Thymus (tissue), 11 donors: ENCODE data around the gene BRME1. TPM values are rescaled to one million over a fixed set of nuclear protein-coding genes. Genes with fewer than 3 reads are reported as not detected.
A peak's percentile ranks its signal among the peaks of the same experiment; 100 is the strongest.

ENCODE experiments used
- DNase-seq, 9 donors: peaks; one replicate each; pipeline ENCODE4 v3.0.0-alpha.2; 2013; ENCODE audit warnings: low spot score in 9 of 9, low read depth in 6 of 9, missing footprints in 1 of 9
- H3K27ac ChIP-seq, 2 donors: one replicate each; pipeline ENCODE4 v1.5.1; 2013; ENCODE audit warnings: control low read depth in 1 of 2, low read depth in 1 of 2, low read length in 1 of 2, mild to moderate bottlenecking in 1 of 2, moderate library complexity in 1 of 2
- H3K27me3 ChIP-seq, 2 donors: one replicate each; pipeline ENCODE4 v1.5.1; 2013; ENCODE audit warnings: low read length in 1 of 2; ENCODE audit not compliant: control insufficient read depth in 2 of 2, insufficient read depth in 1 of 2
- H3K36me3 ChIP-seq, 2 donors: one replicate each; pipeline ENCODE4 v1.5.1; 2013; ENCODE audit warnings: low read length in 1 of 2, mild to moderate bottlenecking in 1 of 2, moderate library complexity in 1 of 2; ENCODE audit not compliant: control insufficient read depth in 2 of 2, insufficient read depth in 2 of 2
- H3K4me1 ChIP-seq, 2 donors: one replicate each; pipeline ENCODE4 v1.5.1; 2013; ENCODE audit warnings: low read length in 2 of 2; ENCODE audit not compliant: control insufficient read depth in 2 of 2, insufficient read depth in 2 of 2
- H3K4me3 ChIP-seq, 2 donors: one replicate each; pipeline ENCODE4 v1.5.1; 2013; ENCODE audit warnings: low read length in 2 of 2, control low read depth in 1 of 2, mild to moderate bottlenecking in 1 of 2
- H3K9me3 ChIP-seq, 2 donors: one replicate each; pipeline ENCODE4 v1.5.1; 2013; ENCODE audit warnings: low read length in 1 of 2, mild to moderate bottlenecking in 1 of 2; ENCODE audit not compliant: control insufficient read depth in 2 of 2, insufficient read depth in 1 of 2
- WGBS: extraction: QIAGEN DNeasy Blood & Tissue Kit; methylation state at CpG from one replicate; pipeline ENCODE4 v1.1.7; 2013; 5-methylcytosine and 5-hydroxymethylcytosine counted together
- polyA plus RNA-seq: library from polyadenylated mRNA; stranded (reverse); fragments of 200-250 nt; gene quantifications from one replicate; pipeline ENCODE4 v1.2.3, GENCODE V29; 2013
- total RNA-seq: library from RNA; stranded (reverse); fragments of 120-200 nt; gene quantifications from one replicate; pipeline ENCODE4 v1.2.4, GENCODE V29; 2013
- donor health status: healthy.

Gene BRME1
- total and polyA plus RNA-seq, 2 donors, result 1.5 to 2.0 TPM

- Histone ChIP-seq H3K27me3 (peaks cover 7 to 30% of the 10 kb centered on the region in 2 donors), H3K4me3 (peak overlapping the region; percentile 58 to 60), H3K9me3 (peaks cover 0 to 5% of the 10 kb centered on the region in 2 donors), H3K36me3 (no peaks in the 10 kb centered on the region), H3K4me1 (peaks cover 18 to 59% of the 10 kb centered on the region in 2 donors), H3K27ac (peak overlapping the region; percentile 96)
- WGBS, result 4% methylated on average over 47 of the region's 47 CpGs
- DNase-seq, result peak in 4 of 9 donors; percentile 74 to 91 (median 84)
These were observed 58.2 kb downstream of the BRME1 start for GRCh38 chr19:13847407-13848339.

GRCh38 chr19:13846557-13847406, 59.1 kb downstream of the BRME1 start:
- Histone ChIP-seq H3K27ac (peak overlapping the region; percentile 96), H3K9me3 (peaks cover 0 to 5% of the 10 kb centered on the region in 2 donors), H3K4me3 (peak overlapping the region; percentile 58 to 60), H3K27me3 (peaks cover 7 to 34% of the 10 kb centered on the region in 2 donors), H3K36me3 (no peaks in the 10 kb centered on the region), H3K4me1 (peaks cover 18 to 63% of the 10 kb centered on the region in 2 donors)
- WGBS, result 1% methylated on average over 23 of the region's 23 CpGs
- DNase-seq, result peak in 8 of 9 donors; percentile 78 to 96 (median 86)

GRCh38 chr19:13844130-13844631, 61.7 kb downstream of the BRME1 start:
- Histone ChIP-seq H3K27me3 (peaks cover 0 to 21% of the 10 kb centered on the region in 2 donors), H3K4me3 (no peak overlapping the region), H3K4me1 (peaks cover 34 to 79% of the 10 kb centered on the region in 2 donors), H3K36me3 (no peaks in the 10 kb centered on the region), H3K27ac (peak overlapping the region in 1 of 2 donors; percentile 11), H3K9me3 (peaks cover 0 to 5% of the 10 kb centered on the region in 2 donors)
- DNase-seq, result peak in 1 of 9 donors; percentile 9
- WGBS, result 95% methylated on average over 7 of the region's 7 CpGs

GRCh38 chr19:13843104-13843921, 62.6 kb downstream of the BRME1 start:
- Histone ChIP-seq H3K27me3 (peaks cover 0 to 16% of the 10 kb centered on the region in 2 donors), H3K4me3 (peak overlapping the region; percentile 31 to 73), H3K9me3 (peaks cover 0 to 5% of the 10 kb centered on the region in 2 donors), H3K27ac (peak overlapping the region; percentile 71 to 87), H3K4me1 (peaks cover 42 to 88% of the 10 kb centered on the region in 2 donors), H3K36me3 (no peaks in the 10 kb centered on the region)
- DNase-seq, result no peak
- WGBS, result 45% methylated on average over 24 of the region's 24 CpGs

GRCh38 chr19:13842291-13843103, 63.4 kb downstream of the BRME1 start:
- H3K4me1 ChIP-seq, result peaks cover 43 to 86% of the 10 kb centered on the region in 2 donors
- H3K4me3 ChIP-seq, result peak overlapping the region; percentile 48 to 73
- H3K36me3 ChIP-seq, result no peaks in the 10 kb centered on the region
- H3K27me3 ChIP-seq, result peaks cover 0 to 16% of the 10 kb centered on the region in 2 donors
- peaks cover 0 to 5% of the 10 kb centered on the region in 2 donors for H3K9me3 ChIP-seq
- peak overlapping the region; percentile 71 to 87 for H3K27ac ChIP-seq
- WGBS, result under 1% methylated on average over 91 of the region's 95 CpGs
- DNase-seq, result peak in 1 of 9 donors; percentile 67

GRCh38 chr19:13841962-13842290, 64.0 kb downstream of the BRME1 start:
- peak overlapping the region; percentile 64 to 87 for H3K27ac ChIP-seq
- 15% methylated on average over 11 of the region's 11 CpGs for WGBS
- H3K27me3 ChIP-seq, result peaks cover 0 to 16% of the 10 kb centered on the region in 2 donors
- DNase-seq, result peak in 1 of 9 donors; percentile 9
- peak overlapping the region; percentile 48 to 73 for H3K4me3 ChIP-seq
- H3K4me1 ChIP-seq, result peaks cover 45 to 86% of the 10 kb centered on the region in 2 donors
- H3K36me3 ChIP-seq, result no peaks in the 10 kb centered on the region
- peaks cover 0 to 5% of the 10 kb centered on the region in 2 donors for H3K9me3 ChIP-seq

GRCh38 chr19:13841086-13841961, 64.6 kb downstream of the BRME1 start:
- H3K9me3 ChIP-seq, result no peaks in the 10 kb centered on the region
- peak overlapping the region; percentile 48 to 73 for H3K4me3 ChIP-seq
- H3K27ac ChIP-seq, result peak overlapping the region; percentile 64 to 87
- H3K36me3 ChIP-seq, result no peaks in the 10 kb centered on the region
- WGBS, result 82% methylated on average over 26 of the region's 26 CpGs
- H3K27me3 ChIP-seq, result peaks cover 0 to 16% of the 10 kb centered on the region in 2 donors
- peaks cover 45 to 86% of the 10 kb centered on the region in 2 donors for H3K4me1 ChIP-seq
- peak in 1 of 9 donors; percentile 10 for DNase-seq
